Aorta (tissue), 5 donors: ENCODE results near the gene ATOSA. TPM values are rescaled to one million over a fixed set of nuclear protein-coding genes. Genes with fewer than 3 reads are reported as not detected.

Source experiments
- ATAC-seq: fragments of 200-7000 bp; cut with Tn5 transposase; one replicate; pipeline ENCODE4 v1.9.1; 2022; ENCODE audit warnings: moderate library complexity; ENCODE audit not compliant: low FRiP score
- DNase-seq, 2 donors: peaks; one replicate each; pipeline ENCODE4 v3.0.0-alpha.2; 2020
- H3K27ac ChIP-seq, 2 donors: one replicate each; pipeline ENCODE4 v1.5.1; 2013; ENCODE audit warnings: low read length in 2 of 2, mild to moderate bottlenecking in 2 of 2, moderate library complexity in 2 of 2, control low read depth in 1 of 2, inconsistent platforms in 1 of 2, low read depth in 1 of 2
- H3K27me3 ChIP-seq, 2 donors: one replicate each; pipeline ENCODE4 v1.6.1; 2013; ENCODE audit warnings: control low read depth in 1 of 2, low read length in 1 of 2, mild to moderate bottlenecking in 1 of 2, moderate library complexity in 1 of 2; ENCODE audit not compliant: insufficient read depth in 2 of 2, control insufficient read depth in 1 of 2
- H3K36me3 ChIP-seq, 2 donors: one replicate each; pipeline ENCODE4 v1.6.1; 2013; ENCODE audit warnings: control low read depth in 1 of 2, low read length in 1 of 2, mild to moderate bottlenecking in 1 of 2; ENCODE audit not compliant: insufficient read depth in 2 of 2, control insufficient read depth in 1 of 2
- H3K4me1 ChIP-seq, 2 donors: one replicate each; pipeline ENCODE4 v1.6.1; 2013; ENCODE audit warnings: low read length in 2 of 2, control low read depth in 1 of 2, mild to moderate bottlenecking in 1 of 2, moderate library complexity in 1 of 2; ENCODE audit not compliant: insufficient read depth in 2 of 2, control insufficient read depth in 1 of 2
- H3K4me3 ChIP-seq, 2 donors: one replicate each; pipeline ENCODE4 v1.5.1; 2013; ENCODE audit warnings: low read length in 2 of 2, control low read depth in 1 of 2, mild to moderate bottlenecking in 1 of 2
- H3K9me3 ChIP-seq: one replicate; pipeline ENCODE4 v1.6.1; 2013; ENCODE audit warnings: mild to moderate bottlenecking, low read length; ENCODE audit not compliant: control insufficient read depth
- WGBS, 2 donors: extraction: QIAGEN DNeasy Blood & Tissue Kit; methylation state at CpG; one replicate each; pipeline ENCODE4 v1.1.7; 2013; 5-methylcytosine and 5-hydroxymethylcytosine counted together
- intact Hi-C, 2 donors: fragments of 100-400 bp; cut with DNase I; formaldehyde crosslinking; loops; one replicate each; pipeline versions ENCODE4 v1.14.2 to v1.15.0; 2022
- polyA plus RNA-seq, 2 donors: library from polyadenylated mRNA; stranded (reverse); fragments of 200-250 nt; gene quantifications; one replicate each; pipeline ENCODE4 v1.2.3, GENCODE V29; 2013
- total RNA-seq, 2 donors: library from RNA; stranded (reverse); fragmentation: NEBNext Ultra II Directional; extraction: Animal tissue kit (Norgen Biotek cat#: 25700); gene quantifications; one replicate each; pipeline ENCODE4 v1.2.1, GENCODE V29; 2021
- donor health status: healthy with polysubstance abuse.
- donor health status: Bipolar disorder and iron deficiency.
- donor health status: DM: no; HTN: no; CAD: no.
- donor health status: DM: no; HTN: no; CAD: no.
- donor health status: DM: yes; HTN: yes; CAD: no.

Gene ATOSA
- total and polyA plus RNA-seq, 4 donors = 19.3 to 48.0 (median 40.3) TPM

DNA sequence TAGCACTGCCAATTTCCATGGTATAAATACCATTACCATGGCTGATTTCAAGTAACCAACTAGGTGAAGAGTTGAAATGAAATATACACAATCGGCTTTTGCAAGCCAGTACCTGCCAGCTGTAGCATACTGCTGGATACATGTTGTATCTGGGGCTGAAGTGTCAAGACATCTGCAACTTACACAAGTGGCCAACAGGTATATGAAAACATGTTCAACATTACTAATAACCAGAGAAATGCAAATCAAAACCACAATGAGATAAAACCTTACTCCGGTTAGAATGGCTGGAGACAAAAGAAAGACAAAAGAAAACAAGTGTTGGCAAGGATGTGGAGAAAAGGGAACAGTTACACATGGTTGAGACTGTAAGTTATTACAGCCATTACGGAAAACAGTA lies 11.6 kb downstream of the ATOSA start:
- intact Hi-C loops = no loop called here
- Histone ChIP-seq H3K9me3 (no peaks in the 10 kb centered on the region), H3K4me1 (peaks cover 0 to 1% of the 10 kb centered on the region in 2 donors), H3K27ac (no peak overlapping the region), H3K36me3 (peaks cover 0 to 4% of the 10 kb centered on the region in 2 donors), H3K4me3 (no peak overlapping the region), H3K27me3 (no peaks in the 10 kb centered on the region)
- 86 to 89% methylated on average over 3 of the region's 3 CpGs for WGBS, 2 donors
- DNase-seq (no peak), ATAC-seq (no peak)

- no peaks in the 10 kb centered on the region for H3K9me3 ChIP-seq
- WGBS, 2 donors = 64 to 69% methylated on average over 3 of the region's 3 CpGs
Measured at GRCh38 chr15:52663536-52664294, 15.5 kb downstream of the ATOSA start.

DNA sequence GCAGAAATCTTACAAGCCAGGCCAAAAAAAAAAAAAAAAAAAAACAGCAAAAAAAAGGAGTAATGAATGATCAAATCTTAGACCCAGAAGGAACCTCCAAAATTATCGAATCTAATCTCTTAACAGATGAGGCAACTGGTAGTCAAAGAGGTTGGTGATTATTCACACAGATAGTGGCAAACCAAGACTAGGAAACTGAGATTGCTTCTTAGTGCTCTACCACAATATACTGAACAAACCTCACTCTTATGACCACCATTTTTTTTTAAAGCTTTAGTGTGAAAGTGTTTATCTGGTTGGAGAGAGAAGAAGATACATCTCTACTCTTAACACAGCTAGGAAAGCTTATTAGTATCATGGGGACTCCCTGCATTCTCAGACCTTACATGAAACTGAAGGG lies 17.3 kb downstream of the ATOSA start:
- intact Hi-C loops = no loop called here
- ATAC-seq (no peak), DNase-seq (no peak)
- WGBS, 2 donors = 32 to 33% methylated on average over 1 of the region's 1 CpG
- no peaks in the 10 kb centered on the region for H3K27me3 ChIP-seq
- no peak overlapping the region for H3K27ac ChIP-seq
- H3K36me3 ChIP-seq = peaks cover 2 to 4% of the 10 kb centered on the region in 2 donors
- H3K4me3 ChIP-seq = no peak overlapping the region
- H3K4me1 ChIP-seq = peaks cover 2 to 6% of the 10 kb centered on the region in 2 donors
- no peaks in the 10 kb centered on the region for H3K9me3 ChIP-seq

More at GRCh38 chr15:52663536-52664294, 15.5 kb downstream of the ATOSA start:
- no peaks in the 10 kb centered on the region for H3K27me3 ChIP-seq
- peaks cover 2 to 4% of the 10 kb centered on the region in 2 donors for H3K36me3 ChIP-seq
- H3K4me1 ChIP-seq = peaks cover 0 to 1% of the 10 kb centered on the region in 2 donors
- no peak overlapping the region for H3K4me3 ChIP-seq
- DNase-seq = no peak
- intact Hi-C loops = no loop called here
- ATAC-seq = no peak
- no peak overlapping the region for H3K27ac ChIP-seq

DNA sequence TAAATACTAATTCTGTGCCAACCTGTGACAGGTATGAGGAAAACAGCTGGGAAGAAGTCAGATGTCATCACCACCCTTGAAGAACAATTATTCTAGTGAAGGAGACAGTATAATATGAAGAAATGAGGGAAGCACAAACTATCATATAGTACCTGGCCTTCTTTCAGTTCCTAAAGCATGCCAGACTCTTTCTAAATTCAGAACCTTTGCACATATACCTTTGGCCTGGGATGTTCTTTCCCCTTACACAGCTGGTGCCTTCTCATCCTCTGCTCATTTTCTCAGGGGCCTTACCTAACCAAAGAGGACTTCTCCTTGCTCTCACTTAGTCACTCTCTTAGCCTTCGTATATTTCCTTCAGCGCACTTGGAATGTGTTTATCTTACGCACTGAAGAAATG lies 19.0 kb downstream of the ATOSA start:
- no peak overlapping the region for H3K27ac ChIP-seq
- peaks cover 2 to 4% of the 10 kb centered on the region in 2 donors for H3K36me3 ChIP-seq
- H3K4me3 ChIP-seq = no peak overlapping the region
- peaks cover 2 to 6% of the 10 kb centered on the region in 2 donors for H3K4me1 ChIP-seq
- ATAC-seq (no peak), DNase-seq (no peak)
- H3K27me3 ChIP-seq = no peaks in the 10 kb centered on the region
- intact Hi-C loops = no loop called here
- no peaks in the 10 kb centered on the region for H3K9me3 ChIP-seq
- 97% methylated on average over 3 of the region's 3 CpGs for WGBS, 2 donors

- Histone ChIP-seq H3K27me3 (no peaks in the 10 kb centered on the region), H3K4me1 (peaks cover 2 to 6% of the 10 kb centered on the region in 2 donors), H3K9me3 (no peaks in the 10 kb centered on the region), H3K36me3 (peaks cover 2 to 3% of the 10 kb centered on the region in 2 donors), H3K27ac (peak overlapping the region in 1 of 2 donors; percentile 25), H3K4me3 (no peak overlapping the region)
- DNase-seq (no peak), ATAC-seq (no peak)
- intact Hi-C loops = loop anchor here in 1 of 2 donors (2.0 kb wide), 1 partner anchor 20 kb away; the partner anchor contains the start of gene ATOSA
- WGBS, 2 donors = 82 to 96% methylated on average over 1 of the region's 1 CpG
Measured at GRCh38 chr15:52658955-52659354, 20.2 kb downstream of the ATOSA start.

GRCh38 chr15:52657338-52657737 lies 21.9 kb downstream of the ATOSA start:
- intact Hi-C loops = no loop called here
- H3K4me3 ChIP-seq = no peak overlapping the region

GRCh38 chr15:52656412-52656811 lies 22.8 kb downstream of the ATOSA start:
- peaks cover 2% of the 10 kb centered on the region in 2 donors for H3K36me3 ChIP-seq
- H3K27ac ChIP-seq = no peak overlapping the region
- intact Hi-C loops = no loop called here
- DNase-seq = no peak
- H3K4me3 ChIP-seq = no peak overlapping the region
- ATAC-seq = no peak
- no peaks in the 10 kb centered on the region for H3K9me3 ChIP-seq
- H3K27me3 ChIP-seq = no peaks in the 10 kb centered on the region
- H3K4me1 ChIP-seq = peaks cover 1 to 13% of the 10 kb centered on the region in 2 donors

More at GRCh38 chr15:52657338-52657737, 21.9 kb downstream of the ATOSA start:
- 0 to 8% methylated on average over 1 of the region's 1 CpG for WGBS, 2 donors
- H3K27me3 ChIP-seq = no peaks in the 10 kb centered on the region
- DNase-seq (no peak), ATAC-seq (peak; percentile 85)
- no peak overlapping the region for H3K27ac ChIP-seq
- peaks cover 1 to 13% of the 10 kb centered on the region in 2 donors for H3K4me1 ChIP-seq
- H3K9me3 ChIP-seq = no peaks in the 10 kb centered on the region
- peaks cover 2% of the 10 kb centered on the region in 2 donors for H3K36me3 ChIP-seq

- no peaks in the 10 kb centered on the region for H3K36me3 ChIP-seq
- H3K27me3 ChIP-seq = no peaks in the 10 kb centered on the region
- peaks cover under 1 to 13% of the 10 kb centered on the region in 2 donors for H3K4me1 ChIP-seq
- DNase-seq (no peak), ATAC-seq (no peak)
- no peaks in the 10 kb centered on the region for H3K9me3 ChIP-seq
- 49 to 56% methylated on average over 5 of the region's 5 CpGs for WGBS, 2 donors
- intact Hi-C loops = no loop called here
- peak overlapping the region in 1 of 2 donors; percentile 57 for H3K27ac ChIP-seq
- H3K4me3 ChIP-seq = no peak overlapping the region
Measured at GRCh38 chr15:52653431-52653964, 25.7 kb downstream of the ATOSA start.

- WGBS, 2 donors = 11 to 31% methylated on average over 5 of the region's 5 CpGs
- H3K27me3 ChIP-seq = no peaks in the 10 kb centered on the region
- H3K9me3 ChIP-seq = no peaks in the 10 kb centered on the region
- H3K4me3 ChIP-seq = no peak overlapping the region
- no peaks in the 10 kb centered on the region for H3K36me3 ChIP-seq
- no peak for ATAC-seq
- DNase-seq = no peak
- peaks cover 0 to 12% of the 10 kb centered on the region in 2 donors for H3K4me1 ChIP-seq
- intact Hi-C loops = no loop called here
- H3K27ac ChIP-seq = peak overlapping the region in 1 of 2 donors; percentile 57
Measured at GRCh38 chr15:52652984-52653383, 26.2 kb downstream of the ATOSA start.
